HL-60 (cell line): ENCODE measurements around the gene BUD31.

Experiments
- DNase-seq, 2 experiments: peaks; one replicate each; pipeline ENCODE4 v3.0.0-alpha.2; 2010 to 2020; ENCODE audit warnings: low read depth in 1 of 2, low spot score in 1 of 2
- H3K27ac ChIP-seq: fragments of 250-450 bp; sonication (Bioruptor Pico); replicated peaks from 2 replicates; pipeline ENCODE4 v1.5.1; 2020; ENCODE audit warnings: mild to moderate bottlenecking, moderate library complexity
- H3K27me3 ChIP-seq: fragments of 250-450 bp; sonication (Bioruptor Pico); 2 replicates; pipeline ENCODE4 v1.5.1; 2021; ENCODE audit warnings: mild to moderate bottlenecking, moderate library complexity; ENCODE audit not compliant: insufficient read depth, poor library complexity, severe bottlenecking
- H3K4me3 ChIP-seq: replicated peaks from 2 replicates; pipeline ENCODE4 v1.5.1; 2011; ENCODE audit warnings: mild to moderate bottlenecking, control low read depth, low read length; ENCODE audit not compliant: insufficient read depth
- CTCF ChIP-seq: IDR thresholded peaks from one replicate; pipeline ENCODE4 v1.5.1; 2011; ENCODE audit warnings: low read length, control low read depth, inconsistent platforms; ENCODE audit not compliant: insufficient read depth
- GABPA ChIP-seq: IDR thresholded peaks from 2 replicates; pipeline ENCODE4 v1.6.1; 2012; ENCODE audit warnings: low read depth
- POLR2AphosphoS5 ChIP-seq: IDR thresholded peaks from 2 replicates; pipeline ENCODE4 v1.6.1; 2012; ENCODE audit warnings: low read depth
- SPI1 ChIP-seq: IDR thresholded peaks from 2 replicates; pipeline ENCODE4 v1.6.1; 2012; ENCODE audit warnings: low read depth, mild to moderate bottlenecking, borderline replicate concordance
- TF ChIP-seq, protein P1 (sequence below): IDR thresholded peaks from 2 replicates; pipeline ENCODE4 v1.6.1; 2012; ENCODE audit warnings: low read depth; ENCODE audit not compliant: insufficient replicate concordance

The BUD31 gene

DNA sequence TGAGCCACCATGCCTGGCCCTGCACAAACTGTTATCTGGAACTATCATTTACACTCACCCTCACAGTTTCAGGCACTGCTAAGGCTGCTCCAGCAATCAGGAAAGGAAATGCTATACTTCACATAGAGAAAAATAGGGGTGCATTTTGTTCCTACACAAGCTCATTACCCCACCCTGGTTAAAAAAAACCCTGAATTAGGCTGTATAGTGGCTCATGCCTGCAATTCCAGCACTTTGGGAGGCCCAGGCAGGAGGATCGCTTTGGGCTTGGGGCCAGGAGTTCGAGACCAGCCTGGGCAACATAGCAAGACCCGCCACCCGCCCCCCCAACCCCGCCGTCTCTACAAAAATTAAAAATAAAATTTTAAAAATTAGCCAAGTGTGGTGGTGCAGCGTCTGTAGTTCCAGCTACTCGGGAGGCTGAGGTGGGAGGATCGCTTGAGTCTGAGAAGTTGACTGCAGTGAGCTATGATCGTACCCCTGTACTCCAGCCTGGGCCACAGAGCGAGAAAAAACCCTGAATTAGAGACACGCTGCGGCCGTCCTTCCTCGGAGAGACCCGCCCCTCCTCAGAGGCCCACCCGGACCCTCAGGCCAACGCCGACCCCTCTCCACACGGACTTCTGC lies 29.3 kb downstream of the BUD31 start:
- TF ChIP-seq GABPA (no peak), SPI1 (no peak), CTCF (no peak), POLR2AphosphoS5 (no peak)
- TF ChIP-seq, protein P1, sequence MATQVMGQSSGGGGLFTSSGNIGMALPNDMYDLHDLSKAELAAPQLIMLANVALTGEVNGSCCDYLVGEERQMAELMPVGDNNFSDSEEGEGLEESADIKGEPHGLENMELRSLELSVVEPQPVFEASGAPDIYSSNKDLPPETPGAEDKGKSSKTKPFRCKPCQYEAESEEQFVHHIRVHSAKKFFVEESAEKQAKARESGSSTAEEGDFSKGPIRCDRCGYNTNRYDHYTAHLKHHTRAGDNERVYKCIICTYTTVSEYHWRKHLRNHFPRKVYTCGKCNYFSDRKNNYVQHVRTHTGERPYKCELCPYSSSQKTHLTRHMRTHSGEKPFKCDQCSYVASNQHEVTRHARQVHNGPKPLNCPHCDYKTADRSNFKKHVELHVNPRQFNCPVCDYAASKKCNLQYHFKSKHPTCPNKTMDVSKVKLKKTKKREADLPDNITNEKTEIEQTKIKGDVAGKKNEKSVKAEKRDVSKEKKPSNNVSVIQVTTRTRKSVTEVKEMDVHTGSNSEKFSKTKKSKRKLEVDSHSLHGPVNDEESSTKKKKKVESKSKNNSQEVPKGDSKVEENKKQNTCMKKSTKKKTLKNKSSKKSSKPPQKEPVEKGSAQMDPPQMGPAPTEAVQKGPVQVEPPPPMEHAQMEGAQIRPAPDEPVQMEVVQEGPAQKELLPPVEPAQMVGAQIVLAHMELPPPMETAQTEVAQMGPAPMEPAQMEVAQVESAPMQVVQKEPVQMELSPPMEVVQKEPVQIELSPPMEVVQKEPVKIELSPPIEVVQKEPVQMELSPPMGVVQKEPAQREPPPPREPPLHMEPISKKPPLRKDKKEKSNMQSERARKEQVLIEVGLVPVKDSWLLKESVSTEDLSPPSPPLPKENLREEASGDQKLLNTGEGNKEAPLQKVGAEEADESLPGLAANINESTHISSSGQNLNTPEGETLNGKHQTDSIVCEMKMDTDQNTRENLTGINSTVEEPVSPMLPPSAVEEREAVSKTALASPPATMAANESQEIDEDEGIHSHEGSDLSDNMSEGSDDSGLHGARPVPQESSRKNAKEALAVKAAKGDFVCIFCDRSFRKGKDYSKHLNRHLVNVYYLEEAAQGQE = no peak
- Histone ChIP-seq H3K4me3 (peak overlapping the region; percentile 98), H3K27me3 (no peaks in the 10 kb centered on the region), H3K27ac (peak overlapping the region; percentile 80)
- DNase-seq = peak in 1 of 2 experiments; percentile 10

- Histone ChIP-seq H3K27me3 (no peaks in the 10 kb centered on the region), H3K27ac (peak within 1 kb of the TSS; percentile 80), H3K4me3 (peak within 1 kb of the TSS; percentile 98)
- peak; percentile 83 to 97 for DNase-seq
- TF ChIP-seq GABPA (peak; percentile 39; the same call in 1 of the 2 replicates), CTCF (no peak), SPI1 (peak; percentile 5; the same call in 1 of the 2 replicates), POLR2AphosphoS5 (peak; percentile 82)
- TF ChIP-seq, protein P1 = no peak
These were observed 30.1 kb downstream of the BUD31 start, which contains the start of the genes CPSF4 and PTCD1 for GRCh38 chr7:99438573-99439480. TSS of gene CPSF4 (plus strand) at chr7:99438943. CDS start at chr7:99439083, 140 bp downstream. TSS of gene PTCD1 (minus strand) at chr7:99438798. CDS start at chr7:99435242, 3,556 bp downstream.

- H3K27me3 ChIP-seq = no peaks in the 10 kb centered on the region
- TF ChIP-seq CTCF (no peak), SPI1 (no peak), GABPA (no peak), POLR2AphosphoS5 (no peak)
- TF ChIP-seq, protein P1 = no peak
- peak overlapping the region; percentile 98 for H3K4me3 ChIP-seq
- DNase-seq = no peak
- H3K27ac ChIP-seq = no peak overlapping the region
These were observed 31.4 kb downstream of the BUD31 start for GRCh38 chr7:99440195-99440594.
